GM20000 (cell line): Measurements from ENCODE around the gene NAT9.

Source experiments
- DNase-seq: peaks from one replicate; pipeline ENCODE4 v3.0.0; 2012; ENCODE audit warnings: low spot score
- CTCF ChIP-seq: IDR thresholded peaks from 2 replicates; pipeline ENCODE4 v1.5.1; 2012; ENCODE audit warnings: mild to moderate bottlenecking, control low read depth; ENCODE audit errors: extremely low read depth, missing control alignments

Gene NAT9

GRCh38 chr17:74766413-74766812 is 9.7 kb downstream of the NAT9 start:
- TF ChIP-seq CTCF: no peak
- no peak for DNase-seq

- TF ChIP-seq CTCF: no peak
Observed at GRCh38 chr17:74764751-74765286, 11.3 kb downstream of the NAT9 start.

GRCh38 chr17:74763565-74764387 is 12.4 kb downstream of the NAT9 start:
- DNase-seq: no peak
- no peak for TF ChIP-seq CTCF

More at GRCh38 chr17:74764751-74765286, 11.3 kb downstream of the NAT9 start:
- no peak for DNase-seq

GRCh38 chr17:74761931-74762330 is 14.2 kb downstream of the NAT9 start:
- no peak for DNase-seq
- no peak for TF ChIP-seq CTCF

- DNase-seq: no peak
- TF ChIP-seq CTCF: no peak
Observed at GRCh38 chr17:74761419-74761818, 14.7 kb downstream of the NAT9 start.

- TF ChIP-seq CTCF: no peak
- DNase-seq: no peak
Observed at GRCh38 chr17:74760404-74761105, 15.6 kb downstream of the NAT9 start.

- DNase-seq: no peak
- TF ChIP-seq CTCF: no peak
Observed at GRCh38 chr17:74759941-74760340, 16.2 kb downstream of the NAT9 start.
